Aorta (tissue), 5 donors: ENCODE results near the gene FMNL2. TPM values are rescaled to one million over a fixed set of nuclear protein-coding genes. Genes with fewer than 3 reads are reported as not detected.
A peak's percentile ranks its signal among the peaks of the same experiment; 100 is the strongest.

Source experiments
- ATAC-seq: fragments of 200-7000 bp; cut with Tn5 transposase; one replicate; pipeline ENCODE4 v1.9.1; 2022; ENCODE audit warnings: moderate library complexity; ENCODE audit not compliant: low FRiP score
- DNase-seq, 2 donors: peaks; one replicate each; pipeline ENCODE4 v3.0.0-alpha.2; 2020
- H3K27ac ChIP-seq, 2 donors: one replicate each; pipeline ENCODE4 v1.5.1; 2013; ENCODE audit warnings: low read length in 2 of 2, mild to moderate bottlenecking in 2 of 2, moderate library complexity in 2 of 2, control low read depth in 1 of 2, inconsistent platforms in 1 of 2, low read depth in 1 of 2
- H3K27me3 ChIP-seq, 2 donors: one replicate each; pipeline ENCODE4 v1.6.1; 2013; ENCODE audit warnings: control low read depth in 1 of 2, low read length in 1 of 2, mild to moderate bottlenecking in 1 of 2, moderate library complexity in 1 of 2; ENCODE audit not compliant: insufficient read depth in 2 of 2, control insufficient read depth in 1 of 2
- H3K36me3 ChIP-seq, 2 donors: one replicate each; pipeline ENCODE4 v1.6.1; 2013; ENCODE audit warnings: control low read depth in 1 of 2, low read length in 1 of 2, mild to moderate bottlenecking in 1 of 2; ENCODE audit not compliant: insufficient read depth in 2 of 2, control insufficient read depth in 1 of 2
- H3K4me1 ChIP-seq, 2 donors: one replicate each; pipeline ENCODE4 v1.6.1; 2013; ENCODE audit warnings: low read length in 2 of 2, control low read depth in 1 of 2, mild to moderate bottlenecking in 1 of 2, moderate library complexity in 1 of 2; ENCODE audit not compliant: insufficient read depth in 2 of 2, control insufficient read depth in 1 of 2
- H3K4me3 ChIP-seq, 2 donors: one replicate each; pipeline ENCODE4 v1.5.1; 2013; ENCODE audit warnings: low read length in 2 of 2, control low read depth in 1 of 2, mild to moderate bottlenecking in 1 of 2
- H3K9me3 ChIP-seq: one replicate; pipeline ENCODE4 v1.6.1; 2013; ENCODE audit warnings: mild to moderate bottlenecking, low read length; ENCODE audit not compliant: control insufficient read depth
- WGBS, 2 donors: extraction: QIAGEN DNeasy Blood & Tissue Kit; methylation state at CpG; one replicate each; pipeline ENCODE4 v1.1.7; 2013; 5-methylcytosine and 5-hydroxymethylcytosine counted together
- intact Hi-C, 2 donors: fragments of 100-400 bp; cut with DNase I; formaldehyde crosslinking; loops; one replicate each; pipeline versions ENCODE4 v1.14.2 to v1.15.0; 2022
- polyA plus RNA-seq, 2 donors: library from polyadenylated mRNA; stranded (reverse); fragments of 200-250 nt; gene quantifications; one replicate each; pipeline ENCODE4 v1.2.3, GENCODE V29; 2013
- total RNA-seq, 2 donors: library from RNA; stranded (reverse); fragmentation: NEBNext Ultra II Directional; extraction: Animal tissue kit (Norgen Biotek cat#: 25700); gene quantifications; one replicate each; pipeline ENCODE4 v1.2.1, GENCODE V29; 2021
- donor health status: healthy with polysubstance abuse.
- donor health status: Bipolar disorder and iron deficiency.
- donor health status: DM: no; HTN: no; CAD: no.
- donor health status: DM: no; HTN: no; CAD: no.
- donor health status: DM: yes; HTN: yes; CAD: no.

The FMNL2 gene
- total and polyA plus RNA-seq, 4 donors: 10.7 to 55.1 (median 33.7) TPM

GRCh38 chr2:152444448-152444847, 109.5 kb downstream of the FMNL2 start:
- no peaks in the 10 kb centered on the region for H3K36me3 ChIP-seq
- H3K27ac ChIP-seq: no peak overlapping the region
- H3K27me3 ChIP-seq: no peaks in the 10 kb centered on the region
- H3K9me3 ChIP-seq: no peaks in the 10 kb centered on the region
- no peak for ATAC-seq
- 78 to 84% methylated on average over 3 of the region's 3 CpGs for WGBS, 2 donors
- peaks cover 0 to 4% of the 10 kb centered on the region in 2 donors for H3K4me1 ChIP-seq
- H3K4me3 ChIP-seq: no peak overlapping the region
- no peak for DNase-seq
- intact Hi-C loops: no loop called here

GRCh38 chr2:152445375-152445774, 110.4 kb downstream of the FMNL2 start:
- Histone ChIP-seq H3K4me3 (no peak overlapping the region), H3K4me1 (peaks cover 0 to 4% of the 10 kb centered on the region in 2 donors), H3K27ac (peak overlapping the region in 1 of 2 donors; percentile 36), H3K36me3 (no peaks in the 10 kb centered on the region), H3K9me3 (no peaks in the 10 kb centered on the region), H3K27me3 (no peaks in the 10 kb centered on the region)
- ATAC-seq (no peak), DNase-seq (no peak)
- 42% methylated on average over 2 of the region's 2 CpGs for WGBS, 2 donors
- intact Hi-C loops: no loop called here

- peak; percentile 40 for ATAC-seq
- Histone ChIP-seq H3K27me3 (no peaks in the 10 kb centered on the region), H3K27ac (peak overlapping the region in 1 of 2 donors; percentile 36), H3K4me1 (peaks cover 0 to 4% of the 10 kb centered on the region in 2 donors), H3K4me3 (no peak overlapping the region), H3K36me3 (no peaks in the 10 kb centered on the region), H3K9me3 (no peaks in the 10 kb centered on the region)
- WGBS, 2 donors: 12 to 15% methylated on average over 3 of the region's 3 CpGs
- intact Hi-C loops: loop anchor here in 1 of 2 donors (2.0 kb wide), 1 partner anchor 49 kb away; no protein-coding TSS in a partner anchor
- no peak for DNase-seq
Observed at GRCh38 chr2:152445791-152446201, 110.8 kb downstream of the FMNL2 start.

- no peak overlapping the region for H3K27ac ChIP-seq
- no peak overlapping the region for H3K4me3 ChIP-seq
- H3K4me1 ChIP-seq: peaks cover 0 to 4% of the 10 kb centered on the region in 2 donors
- DNase-seq: no peak
- intact Hi-C loops: loop anchor here in 1 of 2 donors (2.0 kb wide), 1 partner anchor 49 kb away; no protein-coding TSS in a partner anchor
- H3K27me3 ChIP-seq: no peaks in the 10 kb centered on the region
- H3K9me3 ChIP-seq: no peaks in the 10 kb centered on the region
- no peak for ATAC-seq
- H3K36me3 ChIP-seq: no peaks in the 10 kb centered on the region
- WGBS, 2 donors: 36 to 41% methylated on average over 1 of the region's 1 CpG
Observed at GRCh38 chr2:152446213-152446612, 111.2 kb downstream of the FMNL2 start.

- 96 to 100% methylated on average over 1 of the region's 1 CpG for WGBS, 2 donors
- Histone ChIP-seq H3K9me3 (no peaks in the 10 kb centered on the region), H3K27me3 (no peaks in the 10 kb centered on the region), H3K36me3 (no peaks in the 10 kb centered on the region), H3K4me3 (no peak overlapping the region), H3K27ac (no peak overlapping the region), H3K4me1 (peaks cover 0 to 4% of the 10 kb centered on the region in 2 donors)
- intact Hi-C loops: loop anchor here in 1 of 2 donors (2.0 kb wide), 1 partner anchor 47 kb away; no protein-coding TSS in a partner anchor
- DNase-seq (no peak), ATAC-seq (no peak)
Observed at GRCh38 chr2:152447897-152448296, 112.9 kb downstream of the FMNL2 start.

- H3K4me1 ChIP-seq: peaks cover 0 to 4% of the 10 kb centered on the region in 2 donors
- H3K4me3 ChIP-seq: no peak overlapping the region
- no peaks in the 10 kb centered on the region for H3K9me3 ChIP-seq
- no peaks in the 10 kb centered on the region for H3K27me3 ChIP-seq
- WGBS, 2 donors: 48 to 63% methylated on average over 5 of the region's 5 CpGs
- DNase-seq (no peak), ATAC-seq (no peak)
- no peaks in the 10 kb centered on the region for H3K36me3 ChIP-seq
- no peak overlapping the region for H3K27ac ChIP-seq
- intact Hi-C loops: no loop called here
Observed at GRCh38 chr2:152448606-152449005, 113.6 kb downstream of the FMNL2 start.

GRCh38 chr2:152449578-152449977, 114.6 kb downstream of the FMNL2 start:
- no peak overlapping the region for H3K4me3 ChIP-seq
- no peak overlapping the region for H3K27ac ChIP-seq
- no peaks in the 10 kb centered on the region for H3K27me3 ChIP-seq
- intact Hi-C loops: no loop called here
- H3K4me1 ChIP-seq: peaks cover 0 to 5% of the 10 kb centered on the region in 2 donors
- no peaks in the 10 kb centered on the region for H3K9me3 ChIP-seq
- 86 to 92% methylated on average over 3 of the region's 3 CpGs for WGBS, 2 donors
- H3K36me3 ChIP-seq: no peaks in the 10 kb centered on the region
- DNase-seq (no peak), ATAC-seq (no peak)

GRCh38 chr2:152450176-152450575, 115.2 kb downstream of the FMNL2 start:
- no peaks in the 10 kb centered on the region for H3K36me3 ChIP-seq
- no peak overlapping the region for H3K4me3 ChIP-seq
- peaks cover 0 to 7% of the 10 kb centered on the region in 2 donors for H3K4me1 ChIP-seq
- ATAC-seq (no peak), DNase-seq (no peak)
- no peaks in the 10 kb centered on the region for H3K9me3 ChIP-seq
- WGBS, 2 donors: 95% methylated on average over 4 of the region's 4 CpGs
- no peak overlapping the region for H3K27ac ChIP-seq
- intact Hi-C loops: no loop called here
- H3K27me3 ChIP-seq: no peaks in the 10 kb centered on the region

GRCh38 chr2:152452256-152452973, 117.4 kb downstream of the FMNL2 start:
- H3K27ac ChIP-seq: no peak overlapping the region
- H3K9me3 ChIP-seq: no peaks in the 10 kb centered on the region
- H3K27me3 ChIP-seq: no peaks in the 10 kb centered on the region
- 74 to 75% methylated on average over 13 of the region's 13 CpGs for WGBS, 2 donors
- no peaks in the 10 kb centered on the region for H3K36me3 ChIP-seq
- DNase-seq: no peak
- ATAC-seq: no peak
- H3K4me3 ChIP-seq: no peak overlapping the region
- intact Hi-C loops: no loop called here
- H3K4me1 ChIP-seq: peaks cover 0 to 3% of the 10 kb centered on the region in 2 donors
